ENCODE data around the gene KHNYN.

Gene KHNYN

GRCh38 chr14:24414732-24415420, 14.9 kb upstream of the KHNYN start:
- Histone ChIP-seq H3K79me2 (ENCODE audit: insufficient read depth, low read length) (no peaks in the 10 kb centered on the region), H3K9ac (ENCODE audit: low read length) (no peak overlapping the region), H2AFZ (ENCODE audit: low read depth, low read length, severe bottlenecking) (no peak overlapping the region), H3K9me2 (replicated peaks; ENCODE audit: insufficient read depth, low read length) (no peaks in the 10 kb centered on the region), H3K4me3 (ENCODE audit: insufficient read depth, low read length, poor library complexity, severe bottlenecking) (no peak overlapping the region), H3F3A (ENCODE audit: insufficient read depth) (no peaks in the 10 kb centered on the region), H3K27me3 (ENCODE audit: low read length) (no peaks in the 10 kb centered on the region), H4K20me1 (ENCODE audit: low read depth, low read length) (no peaks in the 10 kb centered on the region), H3K9me3 (ENCODE audit: insufficient read depth, low read length) (no peaks in the 10 kb centered on the region), H3K36me3 (ENCODE audit: low read length) (no peaks in the 10 kb centered on the region), H3K27ac (ENCODE audit: low read depth, low read length) (no peak overlapping the region), H3K4me2 (ENCODE audit: low read depth, low read length, poor library complexity, severe bottlenecking) (no peak overlapping the region)
- TF ChIP-seq CTCF (IDR thresholded peaks at IDR 0.05; ENCODE audit: insufficient read depth, low read length, poor library complexity, severe bottlenecking) (no peak), EZH2phosphoT487 (conservative IDR thresholded peaks at IDR 0.05; ENCODE audit: low read length) (no peak)

- H3K27me3 ChIP-seq (ENCODE audit: low read length) = no peaks in the 10 kb centered on the region
- no peak overlapping the region for H3K27ac ChIP-seq (ENCODE audit: low read depth, low read length)
- H3K9me2 ChIP-seq (replicated peaks; ENCODE audit: insufficient read depth, low read length) = no peaks in the 10 kb centered on the region
- H4K20me1 ChIP-seq (ENCODE audit: low read depth, low read length) = no peaks in the 10 kb centered on the region
- no peaks in the 10 kb centered on the region for H3K9me3 ChIP-seq (ENCODE audit: insufficient read depth, low read length)
- no peak overlapping the region for H3K4me3 ChIP-seq (ENCODE audit: insufficient read depth, low read length, poor library complexity, severe bottlenecking)
- no peak overlapping the region for H3K9ac ChIP-seq (ENCODE audit: low read length)
- TF ChIP-seq CTCF (IDR thresholded peaks at IDR 0.05; ENCODE audit: insufficient read depth, low read length, poor library complexity, severe bottlenecking) = no peak
- no peak for TF ChIP-seq EZH2phosphoT487 (conservative IDR thresholded peaks at IDR 0.05; ENCODE audit: low read length)
- H3K4me2 ChIP-seq (ENCODE audit: low read depth, low read length, poor library complexity, severe bottlenecking) = no peak overlapping the region
- no peak overlapping the region for H2AFZ ChIP-seq (ENCODE audit: low read depth, low read length, severe bottlenecking)
- no peaks in the 10 kb centered on the region for H3K36me3 ChIP-seq (ENCODE audit: low read length)
- no peaks in the 10 kb centered on the region for H3F3A ChIP-seq (ENCODE audit: insufficient read depth)
- no peaks in the 10 kb centered on the region for H3K79me2 ChIP-seq (ENCODE audit: insufficient read depth, low read length)
These were observed 14.1 kb upstream of the KHNYN start for GRCh38 chr14:24415421-24416253.

GRCh38 chr14:24416254-24416931, 13.4 kb upstream of the KHNYN start:
- H3K9ac ChIP-seq (ENCODE audit: low read length) = no peak overlapping the region
- H4K20me1 ChIP-seq (ENCODE audit: low read depth, low read length) = no peaks in the 10 kb centered on the region
- H2AFZ ChIP-seq (ENCODE audit: low read depth, low read length, severe bottlenecking) = no peak overlapping the region
- no peak overlapping the region for H3K4me2 ChIP-seq (ENCODE audit: low read depth, low read length, poor library complexity, severe bottlenecking)
- no peaks in the 10 kb centered on the region for H3F3A ChIP-seq (ENCODE audit: insufficient read depth)
- no peaks in the 10 kb centered on the region for H3K27me3 ChIP-seq (ENCODE audit: low read length)
- H3K9me2 ChIP-seq (replicated peaks; ENCODE audit: insufficient read depth, low read length) = no peaks in the 10 kb centered on the region
- no peak overlapping the region for H3K4me3 ChIP-seq (ENCODE audit: insufficient read depth, low read length, poor library complexity, severe bottlenecking)
- TF ChIP-seq EZH2phosphoT487 (conservative IDR thresholded peaks at IDR 0.05; ENCODE audit: low read length) (no peak), CTCF (IDR thresholded peaks at IDR 0.05; ENCODE audit: insufficient read depth, low read length, poor library complexity, severe bottlenecking) (no peak)
- no peaks in the 10 kb centered on the region for H3K9me3 ChIP-seq (ENCODE audit: insufficient read depth, low read length)
- H3K79me2 ChIP-seq (ENCODE audit: insufficient read depth, low read length) = no peaks in the 10 kb centered on the region
- no peak overlapping the region for H3K27ac ChIP-seq (ENCODE audit: low read depth, low read length)
- no peaks in the 10 kb centered on the region for H3K36me3 ChIP-seq (ENCODE audit: low read length)
